GM21381 (cell line): ENCODE measurements around the gene MYH15.
A peak's percentile ranks its signal among the peaks of the same experiment; 100 is the strongest.

Experiments used
- ATAC-seq: cut with Tn5 transposase; IDR thresholded peaks from one replicate; pipeline ENCODE4 v1.9.1; 2021; ENCODE audit warnings: mild to moderate bottlenecking, moderate library complexity; ENCODE audit not compliant: unreplicated experiment

Gene MYH15

DNA sequence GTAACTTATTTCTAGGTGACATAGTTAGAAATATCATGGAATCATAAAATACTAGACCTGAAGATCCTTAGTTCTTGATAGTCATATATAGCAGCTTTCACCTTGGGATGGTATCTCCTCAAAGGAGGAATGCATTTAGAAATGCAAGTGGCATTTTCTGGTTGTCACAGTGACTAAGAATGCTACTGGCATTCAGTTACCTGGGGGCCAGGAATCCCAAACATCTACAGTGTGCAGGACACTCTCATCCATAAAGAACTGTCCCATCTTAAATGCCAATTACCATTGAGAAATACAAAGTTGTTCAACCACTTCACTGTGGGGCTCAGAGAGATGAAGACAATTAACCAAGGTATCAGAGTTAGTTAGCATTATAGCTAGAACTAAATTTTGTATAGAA lies 36.7 kb downstream of the MYH15 start:
- no peak for ATAC-seq

DNA sequence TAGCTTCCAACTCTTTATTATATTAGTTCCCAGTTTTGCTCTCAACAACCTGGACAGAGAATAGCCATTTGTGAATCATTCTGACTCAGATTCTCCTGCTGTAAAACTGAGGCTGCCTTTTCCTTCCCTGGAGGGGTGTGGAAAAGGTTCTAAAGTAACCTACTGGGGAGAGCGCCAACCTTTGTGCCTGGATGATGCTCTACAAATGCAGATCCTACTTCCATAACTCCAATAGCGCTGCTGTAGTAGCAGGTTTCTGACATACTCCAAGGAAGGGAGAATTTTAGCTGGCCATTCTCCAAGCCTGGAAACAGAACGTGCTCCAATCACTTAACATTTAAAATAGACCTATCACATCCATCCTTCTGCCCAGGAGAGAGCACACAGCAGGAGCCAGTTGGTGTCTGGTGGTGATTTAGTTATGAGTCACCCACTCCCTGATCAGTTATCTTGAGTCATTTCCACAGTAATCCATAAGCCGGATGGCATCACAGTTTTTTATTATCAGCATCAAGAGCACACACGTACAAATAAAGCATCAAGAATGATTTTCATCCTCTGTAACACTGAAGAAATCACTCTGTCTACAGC lies 38.3 kb downstream of the MYH15 start:
- ATAC-seq = no peak

DNA sequence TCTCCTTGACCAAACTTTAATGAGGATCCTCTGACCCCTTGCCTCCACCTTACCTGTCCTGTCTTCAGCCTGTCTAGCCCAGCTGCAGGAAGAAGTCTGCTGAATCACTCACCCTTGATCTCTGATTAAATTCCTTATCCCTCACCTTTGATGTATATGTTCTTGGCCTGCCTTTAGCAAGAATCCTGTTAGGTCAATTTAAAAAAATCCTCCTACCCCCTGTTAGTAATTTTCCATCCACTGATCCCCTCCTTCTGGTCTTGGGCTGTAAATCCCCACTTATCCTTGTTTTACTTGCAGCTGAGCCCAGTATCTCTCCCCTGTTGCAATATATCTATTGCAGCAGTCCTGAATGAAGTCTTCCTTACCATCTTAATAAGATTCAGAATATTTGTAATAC lies 39.0 kb downstream of the MYH15 start:
- no peak for ATAC-seq

DNA sequence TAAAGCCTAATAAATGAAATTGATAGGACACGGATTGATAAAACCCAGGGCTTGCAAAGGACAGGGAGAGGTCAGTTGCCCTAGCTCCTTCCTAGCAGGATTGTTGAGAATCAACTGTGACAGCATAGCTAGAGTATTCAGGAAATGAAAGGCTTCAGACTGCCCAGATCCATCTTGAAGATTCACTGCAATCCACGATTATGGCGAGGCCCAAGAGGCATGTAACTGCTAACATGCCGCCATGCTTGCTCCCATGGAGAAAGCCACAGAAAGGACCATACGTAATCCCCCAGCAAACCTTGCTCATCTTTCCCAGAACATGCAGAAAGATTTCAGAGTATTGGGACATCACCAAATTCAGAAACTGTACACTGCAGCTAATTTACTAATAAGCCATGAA lies 41.3 kb downstream of the MYH15 start:
- no peak for ATAC-seq

DNA sequence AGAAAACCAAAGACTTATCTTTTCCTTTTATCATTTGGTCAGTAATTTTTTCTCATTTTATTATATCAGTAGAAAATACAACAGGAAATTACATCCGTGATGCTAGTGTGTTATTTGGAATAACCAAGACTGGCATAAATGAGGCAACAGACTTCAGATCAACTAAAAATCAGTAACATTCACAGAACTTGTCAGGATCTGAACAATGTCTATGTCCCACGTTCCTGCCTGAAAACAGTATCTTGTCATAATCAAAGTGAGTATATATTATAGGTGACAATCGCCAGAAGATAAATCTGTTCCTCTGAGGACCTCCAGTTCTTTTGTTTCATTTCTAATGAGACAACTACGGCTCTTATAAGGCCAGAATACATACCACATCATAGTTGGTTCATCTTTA lies 41.8 kb downstream of the MYH15 start:
- ATAC-seq = no peak

DNA sequence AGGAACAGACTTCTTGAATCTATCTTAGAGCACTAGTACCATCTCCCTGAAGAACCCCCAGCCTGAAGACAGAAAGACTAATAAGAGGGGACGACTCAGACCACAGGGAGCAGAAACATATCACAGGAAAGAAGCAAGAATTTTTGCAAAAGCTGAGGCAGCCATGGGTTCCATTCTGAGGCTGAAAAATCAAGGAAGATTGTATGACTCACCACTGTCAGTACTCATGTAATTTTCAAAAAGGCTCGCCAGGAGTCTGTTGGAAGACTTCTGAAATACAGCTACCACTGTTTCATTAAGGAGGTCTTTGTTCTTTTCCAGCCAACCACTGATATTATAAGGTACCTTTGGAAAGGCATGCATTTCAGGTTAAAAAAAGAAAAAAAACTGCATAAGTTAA lies 47.5 kb downstream of the MYH15 start:
- no peak for ATAC-seq

DNA sequence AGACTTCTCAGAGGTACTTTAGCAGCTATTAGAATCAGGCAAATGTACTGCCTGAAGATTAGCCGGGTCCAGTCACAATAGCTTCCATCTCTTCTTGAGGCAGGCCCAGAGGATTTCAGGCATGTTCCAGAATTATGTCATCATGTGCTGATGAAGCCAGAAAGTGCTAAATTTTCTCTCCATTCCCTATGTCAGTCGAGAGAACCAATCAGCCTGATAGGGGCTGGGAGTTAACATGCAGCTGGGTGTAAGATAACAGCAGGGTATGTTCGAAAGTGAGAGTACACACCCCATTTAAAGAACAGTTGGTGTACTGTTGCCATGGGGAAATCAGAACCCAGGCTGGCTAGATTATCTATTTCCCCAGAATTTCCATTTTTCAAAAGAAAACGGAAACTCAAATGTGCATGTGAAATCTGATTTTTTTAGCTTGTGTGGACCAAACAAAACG lies 48.7 kb downstream of the MYH15 start:
- ATAC-seq = peak; percentile 64

DNA sequence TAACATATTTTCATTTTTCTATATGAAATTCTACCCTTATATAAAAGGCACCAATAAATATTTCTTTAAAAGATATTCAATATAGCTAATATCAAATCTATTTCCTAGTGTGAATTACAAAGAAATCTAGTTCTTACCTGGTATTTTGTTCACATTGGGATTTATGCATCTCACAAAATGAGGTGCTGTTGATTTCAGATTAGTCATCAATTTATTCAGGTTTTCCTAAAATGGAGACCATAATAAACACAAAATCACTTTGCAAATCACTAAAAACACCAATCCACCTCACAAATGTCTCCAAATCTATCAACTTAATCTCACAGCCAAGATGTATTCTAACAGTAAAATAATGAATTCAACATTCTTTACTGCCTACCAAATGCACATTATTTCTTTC lies 51.2 kb downstream of the MYH15 start:
- no peak for ATAC-seq

DNA sequence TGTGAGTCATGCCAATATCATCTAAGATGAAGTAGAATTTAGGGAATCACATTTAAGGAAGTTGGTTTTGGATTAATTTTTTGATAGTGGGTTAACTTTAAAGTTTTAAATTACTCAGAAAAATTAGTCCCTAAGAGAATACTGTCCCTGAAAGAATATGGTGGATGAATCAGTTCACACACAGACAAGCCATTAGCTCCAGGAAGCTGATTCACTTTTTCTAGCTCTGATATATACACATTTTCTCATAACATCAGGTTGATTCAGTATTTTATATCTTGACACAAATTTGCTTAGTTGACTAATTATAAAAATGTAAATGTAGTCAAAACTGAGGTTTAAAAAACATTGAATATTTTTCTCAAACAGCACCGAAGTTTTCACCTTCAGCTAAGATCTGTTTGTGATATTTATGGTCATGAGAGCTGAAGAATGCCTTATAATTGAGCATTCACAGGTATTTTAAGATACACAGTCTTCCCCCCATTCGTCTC lies 55.1 kb downstream of the MYH15 start:
- ATAC-seq = no peak

DNA sequence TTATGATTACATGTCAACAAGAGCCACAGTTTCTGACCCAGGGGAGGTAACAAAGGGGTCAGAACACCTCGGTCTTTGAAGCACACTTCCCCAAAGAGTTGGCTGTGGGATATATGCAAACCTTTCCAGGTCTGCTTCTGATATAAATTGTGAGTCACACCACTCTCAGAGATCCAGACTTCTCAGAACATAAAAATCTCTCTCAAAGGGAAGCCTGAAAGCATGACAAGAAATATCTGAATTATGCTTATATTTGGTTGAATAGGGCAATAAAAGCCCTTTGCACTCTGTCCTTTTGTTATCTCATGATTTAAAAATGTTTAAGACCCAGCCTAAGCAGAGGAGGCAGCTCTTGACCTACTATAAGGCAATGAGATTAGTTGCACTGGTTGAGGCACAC lies 56.8 kb downstream of the MYH15 start:
- no peak for ATAC-seq

DNA sequence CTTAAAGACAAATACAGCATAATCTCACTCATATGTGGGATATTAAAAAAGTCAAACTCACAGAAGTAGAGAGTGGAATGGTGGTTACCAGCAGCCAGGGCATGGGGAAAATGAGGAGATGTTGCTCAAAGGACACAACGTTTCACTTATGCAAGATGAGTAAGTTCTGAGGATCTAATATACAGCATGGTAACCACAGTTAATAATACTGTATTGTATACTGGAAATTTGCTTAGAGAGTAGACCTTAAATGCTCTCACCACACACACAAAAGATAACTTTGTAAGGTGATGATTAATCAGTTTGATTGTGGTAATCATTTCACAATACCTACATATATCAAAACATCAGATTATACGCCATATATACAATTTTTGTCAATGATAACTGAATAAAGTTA lies 60.0 kb downstream of the MYH15 start:
- ATAC-seq = no peak

DNA sequence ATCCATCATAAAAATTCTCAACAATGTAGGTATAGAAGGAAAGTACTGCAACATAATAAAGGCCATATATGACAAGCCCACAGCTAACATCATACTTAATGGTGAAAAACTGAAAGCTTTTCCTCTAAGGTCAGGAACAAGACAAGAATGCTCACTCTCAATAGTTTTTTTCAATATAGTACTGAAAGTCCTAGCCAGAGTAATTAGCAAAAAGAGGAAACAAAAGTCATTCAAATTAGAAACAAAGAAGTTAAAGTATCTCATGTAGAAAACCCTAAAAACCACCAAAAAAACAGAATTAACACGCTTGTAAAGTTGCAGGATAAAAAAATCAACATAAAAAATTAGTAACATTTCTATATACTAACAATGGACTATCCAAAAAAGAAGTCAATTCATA lies 61.8 kb downstream of the MYH15 start:
- ATAC-seq = no peak

DNA sequence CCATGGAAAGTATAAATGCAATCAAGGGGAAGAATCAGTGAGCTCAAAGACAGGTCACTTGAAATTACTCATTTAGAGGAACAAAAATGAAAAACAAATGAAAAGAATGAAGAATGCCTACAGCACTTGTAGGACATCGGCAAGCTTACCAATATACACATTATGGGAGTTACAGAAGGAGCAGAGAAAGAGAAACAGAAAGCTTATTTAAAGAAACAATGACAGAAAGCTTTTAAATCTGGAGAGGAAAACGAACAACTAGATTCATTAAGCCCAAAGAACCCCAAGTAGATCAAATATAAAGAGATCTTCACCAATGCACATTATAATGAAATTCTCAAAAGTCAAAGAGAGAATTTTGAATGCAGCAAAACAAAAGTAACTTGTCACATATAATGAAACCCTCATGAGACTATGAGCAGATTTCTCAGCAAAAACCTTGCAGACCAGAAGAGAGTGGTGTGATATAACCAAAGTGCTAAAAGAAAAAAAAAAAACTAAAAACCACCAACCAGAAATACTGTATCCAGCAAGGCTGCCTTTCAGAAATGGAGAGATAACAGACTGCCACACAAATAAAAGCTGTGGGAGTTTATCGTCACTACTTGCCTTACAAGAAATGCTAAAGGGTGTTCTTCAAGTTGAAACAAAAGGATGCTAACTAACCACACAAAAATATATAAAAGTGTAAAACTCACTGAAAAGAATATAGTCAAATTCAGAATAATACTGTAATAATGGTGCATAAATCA lies 63.1 kb downstream of the MYH15 start:
- ATAC-seq = no peak

DNA sequence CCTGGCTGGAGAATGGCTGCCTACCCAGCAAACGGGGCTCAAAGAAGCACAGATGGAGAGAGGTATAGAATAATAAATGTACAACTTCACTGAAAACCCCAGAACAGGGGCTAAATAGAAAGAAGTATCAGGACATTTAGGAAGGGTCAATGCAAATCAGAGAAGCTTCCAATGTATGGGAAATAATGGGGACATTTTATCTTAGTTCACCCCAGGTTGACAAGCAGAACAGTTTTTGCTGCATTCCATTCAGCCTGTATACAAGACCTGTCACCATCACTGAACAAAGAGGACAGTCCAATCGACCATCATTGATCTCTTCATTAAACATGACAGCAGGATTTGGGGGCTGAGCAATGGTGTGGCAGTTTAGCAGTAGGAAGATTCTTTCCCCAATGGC lies 68.1 kb downstream of the MYH15 start:
- ATAC-seq = no peak

DNA sequence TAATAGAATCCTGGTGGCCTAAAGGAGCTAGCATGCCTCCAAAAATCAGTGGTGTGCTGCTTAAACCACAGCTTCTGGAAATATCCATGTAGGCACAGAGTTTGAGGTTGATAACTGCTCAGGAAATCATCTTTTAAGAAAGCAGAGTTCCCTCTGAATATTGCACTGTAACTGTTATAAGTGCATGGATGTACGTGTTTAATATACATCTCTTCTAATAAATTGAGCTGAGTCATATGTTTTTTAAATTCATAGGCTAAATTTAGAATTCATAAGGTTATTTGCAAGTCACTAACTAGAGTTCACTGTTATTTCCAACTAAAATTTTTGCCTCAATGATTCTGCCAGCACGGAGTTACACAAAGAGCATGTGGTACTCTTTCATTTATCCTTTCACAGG lies 68.9 kb downstream of the MYH15 start:
- no peak for ATAC-seq

DNA sequence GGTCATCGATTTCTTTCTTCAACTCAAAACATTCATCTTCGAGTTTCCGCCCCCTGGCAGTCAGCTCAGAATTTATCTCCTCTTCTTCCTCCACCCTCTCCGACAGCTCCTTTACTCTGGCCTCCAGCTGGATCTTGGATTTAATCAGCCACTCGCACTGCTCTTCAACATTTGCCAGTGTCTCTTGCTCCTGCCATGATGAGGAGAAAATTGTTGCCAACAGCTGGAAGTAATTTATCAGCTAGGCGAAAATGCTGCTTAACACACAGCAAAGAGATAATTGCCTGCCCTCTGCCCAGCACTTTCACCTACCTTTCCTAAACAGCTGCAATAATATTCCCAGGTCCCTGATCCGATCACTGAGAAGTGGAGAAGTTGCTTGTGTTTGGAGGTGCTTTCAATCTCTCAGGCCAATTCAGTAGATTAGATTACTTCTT lies 69.3 kb downstream of the MYH15 start:
- no peak for ATAC-seq

DNA sequence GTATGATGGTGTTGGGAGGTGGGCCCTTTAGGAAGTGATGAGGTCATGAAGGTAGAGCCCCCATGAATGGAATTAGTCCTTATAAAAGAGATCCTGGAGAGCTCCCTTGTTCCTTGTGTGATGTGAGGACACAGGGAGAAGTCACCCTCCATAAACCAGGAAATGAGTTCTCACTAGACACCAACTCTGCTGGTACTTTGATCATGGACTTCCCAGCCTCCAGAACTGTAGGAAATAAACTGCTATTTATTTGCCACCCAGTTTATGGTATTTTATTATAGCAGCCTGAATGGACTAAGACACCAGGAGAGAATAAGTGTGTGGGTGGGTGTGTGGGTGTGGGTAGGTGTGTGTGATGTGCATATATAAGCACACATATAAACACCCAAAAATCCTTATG lies 71.9 kb downstream of the MYH15 start:
- ATAC-seq = no peak

DNA sequence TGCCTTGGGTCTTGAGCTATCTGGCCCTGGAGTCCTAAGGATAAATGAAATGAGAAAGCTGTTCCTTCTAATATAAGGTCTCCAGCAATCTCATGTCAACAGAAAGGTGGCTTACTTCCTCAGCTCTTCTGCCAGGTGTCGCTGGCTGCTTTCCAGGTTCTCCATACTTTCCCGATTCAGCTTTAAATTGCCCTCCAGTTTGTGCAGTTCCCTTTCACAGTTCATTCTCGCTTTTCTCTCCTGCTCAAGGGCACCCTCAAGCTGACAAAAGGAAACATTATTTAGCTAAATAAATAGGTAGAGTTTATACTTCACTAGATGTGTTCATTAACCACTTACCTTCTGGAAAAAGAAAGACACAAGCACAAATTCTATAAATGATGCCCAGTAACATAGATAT lies 73.0 kb downstream of the MYH15 start:
- no peak for ATAC-seq

DNA sequence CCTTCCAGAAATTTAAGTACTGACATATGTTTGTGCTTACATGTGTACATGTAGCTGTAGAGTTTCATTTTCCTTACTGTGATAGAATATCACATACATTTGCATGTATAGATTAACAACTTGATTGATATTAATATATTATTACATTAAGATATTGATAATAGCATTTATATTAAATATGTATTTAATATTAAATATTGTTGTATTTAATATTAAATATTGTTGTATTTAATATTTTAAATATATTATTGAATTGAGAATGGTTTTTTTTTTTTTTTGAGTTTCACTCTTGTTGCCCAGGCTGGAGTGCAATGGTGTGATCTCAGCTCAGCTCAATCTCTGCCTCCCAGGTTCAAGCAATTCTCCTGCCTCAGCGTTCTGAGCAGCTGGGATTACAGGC lies 76.5 kb downstream of the MYH15 start:
- ATAC-seq = no peak

DNA sequence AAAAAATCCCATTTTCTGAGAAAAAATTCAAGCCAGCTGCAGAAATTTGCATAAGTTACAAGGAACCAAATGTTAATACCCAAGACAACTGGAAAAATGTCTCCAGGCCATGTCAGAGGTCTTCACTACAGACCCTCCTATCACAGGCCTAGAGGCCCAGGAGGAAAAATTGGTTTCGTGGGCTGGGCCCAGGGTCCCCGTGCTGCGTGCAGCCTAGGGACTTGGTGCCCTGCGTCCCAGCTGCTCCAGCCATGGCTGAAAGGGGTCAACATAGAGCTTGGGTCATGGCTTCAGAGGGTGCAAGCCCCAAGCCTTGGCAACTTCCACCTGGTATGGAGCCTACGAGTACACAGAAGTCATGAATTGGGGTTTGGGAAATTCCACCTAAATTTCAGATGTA lies 78.0 kb downstream of the MYH15 start:
- ATAC-seq = no peak

DNA sequence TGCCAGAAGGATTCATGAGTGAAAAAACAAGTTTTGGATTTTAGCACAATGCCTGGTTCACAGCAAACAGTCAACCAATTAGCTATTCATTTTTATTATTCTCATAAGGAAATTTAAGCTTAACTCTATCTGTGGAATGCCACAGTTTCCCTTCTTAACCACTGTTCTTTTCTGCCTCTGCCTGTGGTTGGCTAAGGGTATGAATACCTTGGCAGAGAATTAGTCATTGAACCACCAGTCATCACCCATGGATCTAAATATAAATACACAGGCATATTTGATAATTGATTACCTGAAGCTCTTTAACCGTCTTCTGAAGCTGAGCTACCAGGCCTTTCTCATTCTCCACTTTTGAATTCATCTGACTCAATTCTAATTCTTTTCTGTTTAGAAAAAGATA lies 79.9 kb downstream of the MYH15 start:
- no peak for ATAC-seq

DNA sequence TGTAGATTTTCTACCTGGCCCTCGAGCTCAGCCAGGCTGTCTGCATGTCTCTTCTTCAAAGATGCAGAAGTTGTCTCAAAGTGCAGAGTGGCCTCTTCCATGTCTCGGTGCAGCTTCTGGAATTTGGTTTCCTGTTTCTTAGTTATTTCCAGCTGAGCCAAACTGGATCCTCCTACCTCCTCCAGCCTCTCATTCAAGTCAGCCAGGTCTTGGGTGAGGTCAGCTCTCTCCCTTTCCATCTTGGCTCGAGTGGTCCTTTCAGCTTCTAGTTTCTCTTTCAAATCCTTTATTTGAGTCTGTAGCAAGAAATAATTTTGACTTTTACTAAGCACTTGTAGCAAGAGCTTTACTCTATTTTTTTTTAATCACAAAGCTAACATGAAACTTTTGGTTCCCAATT lies 81.8 kb downstream of the MYH15 start:
- no peak for ATAC-seq

DNA sequence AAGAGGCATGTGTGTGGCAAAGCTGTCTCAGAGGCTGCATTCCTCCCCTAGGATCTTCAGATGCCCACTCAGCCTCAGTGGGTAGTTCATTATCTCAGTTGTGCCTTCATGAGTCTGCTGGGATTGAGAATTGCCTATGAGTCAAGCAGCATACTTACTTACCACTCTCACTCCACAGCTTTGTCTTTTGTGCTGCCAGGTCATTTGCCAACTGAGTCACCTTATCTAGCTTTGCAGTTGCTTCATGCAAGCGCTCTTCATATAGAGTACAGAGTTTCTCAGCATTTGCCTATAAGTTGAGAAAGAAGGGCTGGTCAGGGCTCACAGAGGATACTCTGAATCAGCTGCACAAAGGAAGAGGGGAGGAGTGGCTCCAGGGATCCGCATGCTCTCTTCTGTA lies 89.5 kb downstream of the MYH15 start:
- ATAC-seq = no peak
